NCI-H146 treated with DMSO at 0.1 percent for 48 hours (cell line): Measurements from ENCODE around the gene TMEM256.
"Not testable (repeated sequence)": the region's sequence is repeated elsewhere in the genome, so short reads cannot be mapped to it uniquely, and the experiment has no call there.

ENCODE experiments used
- DNase-seq: peaks from one replicate; lab custom pipeline; 2025; ENCODE audit not compliant: unreplicated experiment; lab: John Stamatoyannopoulos, UW

The TMEM256 gene

DNA sequence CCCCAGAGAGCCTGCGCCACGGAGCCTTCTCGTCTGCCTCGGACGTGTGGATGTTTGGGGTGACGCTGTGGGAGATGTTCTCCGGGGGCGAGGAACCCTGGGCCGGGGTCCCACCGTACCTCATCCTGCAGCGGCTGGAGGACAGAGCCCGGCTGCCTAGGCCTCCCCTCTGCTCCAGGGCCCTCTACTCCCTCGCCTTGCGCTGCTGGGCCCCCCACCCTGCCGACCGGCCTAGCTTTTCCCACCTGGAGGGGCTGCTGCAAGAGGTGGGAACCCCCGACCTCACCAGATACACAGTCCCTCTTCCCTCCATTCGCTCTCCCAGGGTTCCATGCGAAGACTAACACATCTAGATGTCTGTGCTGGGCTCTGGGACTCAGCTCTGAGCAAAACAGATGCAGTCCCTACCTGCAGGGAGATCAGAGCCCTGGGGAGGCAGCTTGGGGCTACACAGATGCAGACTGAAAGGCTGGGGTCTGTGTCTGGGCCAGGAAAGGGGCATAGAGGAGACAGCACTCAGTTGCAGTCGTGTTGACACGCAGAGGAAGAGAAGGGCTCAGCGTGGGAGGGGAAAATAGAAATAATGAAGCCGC lies 19.3 kb downstream of the TMEM256 start:
- no peak for DNase-seq

DNA sequence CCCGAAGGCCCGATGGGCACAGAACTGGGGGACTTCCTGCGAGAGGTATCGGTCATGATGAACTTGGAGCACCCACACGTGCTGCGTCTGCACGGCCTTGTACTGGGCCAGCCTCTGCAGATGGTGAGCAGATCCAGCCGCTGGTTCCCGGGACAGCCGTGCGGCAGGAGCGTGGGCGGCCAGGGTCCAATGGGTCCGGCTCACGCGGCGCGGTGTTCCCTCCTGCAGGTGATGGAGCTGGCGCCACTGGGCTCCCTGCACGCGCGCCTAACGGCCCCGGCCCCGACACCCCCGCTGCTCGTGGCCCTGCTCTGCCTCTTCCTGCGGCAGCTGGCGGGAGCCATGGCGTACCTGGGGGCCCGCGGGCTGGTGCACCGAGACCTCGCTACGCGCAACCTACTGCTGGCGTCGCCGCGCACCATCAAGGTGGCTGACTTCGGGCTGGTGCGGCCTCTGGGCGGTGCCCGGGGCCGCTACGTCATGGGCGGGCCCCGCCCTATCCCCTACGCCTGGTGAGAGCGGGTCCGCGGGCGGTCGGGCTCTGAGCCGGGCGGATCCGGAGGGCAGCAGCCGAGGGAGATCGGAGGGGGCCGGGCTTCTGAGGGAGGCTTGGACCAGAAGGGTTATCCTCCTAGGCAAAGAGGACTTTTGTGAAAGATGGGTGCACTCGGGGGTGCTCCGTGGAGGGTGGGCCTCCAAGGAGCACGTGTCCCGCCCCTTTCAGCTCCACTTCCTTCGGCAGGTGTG lies 20.0 kb downstream of the TMEM256 start:
- DNase-seq: peak; percentile 66

- DNase-seq: no peak
These were observed 20.5 kb downstream of the TMEM256 start for GRCh38 chr17:7383371-7383741.

GRCh38 chr17:7382901-7383300 lies 21.0 kb downstream of the TMEM256 start:
- no peak for DNase-seq

DNA sequence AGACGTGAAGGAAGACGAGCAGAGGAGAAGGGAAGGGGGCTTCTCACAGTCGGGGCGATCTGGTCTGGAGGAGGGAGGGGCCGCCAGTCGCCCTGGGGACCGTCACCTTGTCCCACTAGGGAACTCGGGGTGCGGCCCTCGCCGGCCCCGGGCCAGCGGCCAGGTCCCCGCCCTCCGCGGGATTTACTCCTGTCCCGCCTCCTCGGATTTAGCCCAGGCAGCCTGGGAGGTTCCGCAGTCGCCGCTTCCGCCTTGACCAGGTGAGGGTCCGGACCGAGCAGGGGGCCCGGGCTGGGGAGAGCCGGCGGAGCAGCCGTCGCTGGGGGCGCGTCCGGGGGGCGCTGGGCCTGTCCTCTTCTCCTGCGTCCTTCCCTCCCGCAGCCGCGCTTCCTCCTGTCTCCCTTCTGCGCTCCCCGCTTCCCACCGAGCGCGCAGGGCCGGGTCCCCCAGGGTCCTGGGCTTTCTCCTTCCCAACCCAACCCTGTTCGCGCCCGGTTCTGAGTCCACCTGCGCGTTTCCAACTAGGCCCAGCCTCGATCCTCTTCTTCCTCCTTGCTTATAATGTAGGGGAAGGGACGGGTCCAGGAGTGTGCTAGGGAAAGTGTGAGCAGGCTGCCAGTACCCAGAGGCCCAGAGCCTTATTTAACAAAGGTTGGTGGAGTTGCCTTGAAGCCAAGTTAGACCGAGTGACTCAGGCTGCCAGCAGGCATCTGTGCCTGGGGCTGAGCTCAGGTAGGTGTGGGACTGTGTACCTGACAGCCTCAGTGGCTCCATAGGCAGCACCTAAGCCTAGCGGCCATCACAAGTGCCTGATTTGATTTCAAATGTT lies 22.8 kb downstream of the TMEM256 start, which contains the start of gene TNK1:
Gene TNK1 (plus strand): TSS at position 235 of the 829 bp plus-strand sequence. CDS start 1,838 bp downstream, outside the sequence.
- DNase-seq: peak; percentile 14

GRCh38 chr17:7380321-7380720 lies 23.6 kb downstream of the TMEM256 start:
- DNase-seq: peak; percentile 35

GRCh38 chr17:7379134-7379533 lies 24.8 kb downstream of the TMEM256 start:
- no peak for DNase-seq

DNA sequence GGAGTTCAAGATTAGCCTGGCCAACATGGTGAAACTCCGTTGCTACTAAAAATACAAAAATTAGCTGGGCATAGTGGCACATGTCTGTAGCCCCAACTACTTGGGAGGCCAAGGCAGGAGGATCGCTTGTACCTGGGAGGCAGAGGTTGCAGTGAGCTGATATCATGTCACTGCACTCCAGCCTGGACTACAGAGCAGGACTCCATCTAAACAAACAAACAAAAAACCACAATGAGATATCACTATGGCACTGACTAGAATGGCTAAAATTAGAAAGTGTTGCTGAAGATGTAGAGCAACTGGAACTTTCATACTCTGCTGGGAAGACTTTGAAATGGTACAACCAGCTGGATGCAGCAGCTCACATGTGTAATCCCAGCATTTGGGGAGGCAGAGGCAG lies 29.5 kb downstream of the TMEM256 start:
- no peak for DNase-seq

- DNase-seq: no peak
These were observed 33.0 kb downstream of the TMEM256 start for GRCh38 chr17:7370853-7371252.

DNA sequence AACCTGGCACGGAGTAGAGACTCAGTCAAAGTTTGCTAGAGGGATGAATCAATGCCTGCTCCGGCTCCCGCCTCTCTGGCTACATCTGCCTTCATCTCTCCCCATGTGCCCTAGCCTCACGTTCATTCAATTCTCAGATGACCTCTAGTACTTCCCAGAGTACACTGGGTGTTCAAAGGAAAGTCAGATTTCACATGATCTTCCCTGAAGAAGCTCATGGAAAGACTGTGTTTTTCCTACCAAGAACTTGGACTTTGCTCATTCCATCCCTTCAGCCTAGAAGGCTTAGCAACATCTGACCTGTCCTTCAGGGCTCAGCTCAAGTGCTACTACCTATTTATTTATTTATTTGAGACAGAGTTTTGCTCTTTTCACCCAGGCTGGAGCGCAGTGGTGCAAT lies 34.1 kb downstream of the TMEM256 start:
- DNase-seq: no peak

GRCh38 chr17:7368599-7368994 lies 35.3 kb downstream of the TMEM256 start:
- DNase-seq: not testable (repeated sequence)

- no peak for DNase-seq
These were observed 35.8 kb downstream of the TMEM256 start for GRCh38 chr17:7367918-7368598.

- DNase-seq: no peak
These were observed 36.8 kb downstream of the TMEM256 start for GRCh38 chr17:7367083-7367482.

GRCh38 chr17:7365963-7366362 lies 37.9 kb downstream of the TMEM256 start:
- DNase-seq: not testable (repeated sequence)

DNA sequence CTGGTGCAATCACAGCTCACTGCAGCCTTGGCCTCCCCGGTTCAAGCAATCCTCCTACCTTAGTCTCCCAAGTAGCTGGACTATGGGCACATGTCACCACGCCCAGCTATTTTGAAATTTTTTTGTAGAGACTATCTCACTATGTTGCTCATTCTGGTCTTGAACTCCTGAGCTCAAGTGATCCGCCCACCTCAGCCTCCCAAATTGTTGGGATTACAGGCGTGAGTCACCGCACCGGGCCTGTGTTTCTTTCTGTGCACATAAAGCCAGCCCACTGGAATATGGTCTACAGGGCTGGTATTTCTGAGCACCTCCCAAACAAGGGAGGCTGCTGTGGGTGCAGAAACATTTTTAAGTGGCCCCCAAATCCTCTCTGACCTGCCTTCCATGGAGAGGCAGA lies 40.6 kb downstream of the TMEM256 start:
- no peak for DNase-seq

GRCh38 chr17:7361906-7362305 lies 42.0 kb downstream of the TMEM256 start:
- no peak for DNase-seq

- no peak for DNase-seq
These were observed 46.5 kb downstream of the TMEM256 start for GRCh38 chr17:7357381-7357780.

- no peak for DNase-seq
These were observed 47.1 kb downstream of the TMEM256 start for GRCh38 chr17:7356756-7357155.

GRCh38 chr17:7356072-7356549 lies 47.8 kb downstream of the TMEM256 start:
- DNase-seq: peak; percentile 49

- DNase-seq: no peak
These were observed 48.3 kb downstream of the TMEM256 start for GRCh38 chr17:7355573-7355972.

DNA sequence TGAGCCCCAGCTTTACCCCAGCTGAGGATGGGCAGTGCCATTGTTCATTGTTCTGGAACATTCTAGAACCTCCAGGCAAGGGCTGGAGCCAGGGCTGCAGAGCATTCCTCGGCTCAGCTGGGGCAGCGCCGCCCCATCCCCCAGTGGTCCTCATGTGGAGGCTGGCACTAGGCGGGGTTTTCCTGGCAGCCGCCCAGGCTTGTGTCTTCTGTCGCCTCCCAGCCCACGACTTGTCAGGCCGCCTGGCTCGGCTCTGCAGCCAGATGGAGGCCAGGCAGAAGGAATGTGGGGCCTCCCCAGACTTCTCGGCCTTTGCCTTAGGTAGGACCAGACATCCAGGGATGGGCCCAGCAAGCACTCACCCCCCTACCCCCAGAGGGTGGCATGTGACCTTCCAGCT lies 48.8 kb downstream of the TMEM256 start, which contains the start of gene TMEM95:
Gene TMEM95 (plus strand): TSS at position 104 of the 400 bp plus-strand sequence. CDS start 49 bp downstream, at position 153.
- no peak for DNase-seq
